HCT116 (cell line): ENCODE results near the gene RBMS1. TPM values are rescaled to one million over a fixed set of nuclear protein-coding genes. Genes with fewer than 3 reads are reported as not detected.

ENCODE experiments used
- ATAC-seq: fragments of 200-7000 bp; cut with Tn5 transposase; 2 replicates; pipeline ENCODE4 v1.9.1; 2020; ENCODE audit warnings: mild to moderate bottlenecking, moderate library complexity
- BruUV-seq: library from RNA; stranded (reverse); fragments of 400-500 nt; replicated peaks from 2 replicates; lab custom pipeline; 2021; lab: Mats Ljungman, UMichigan
- CTCF ChIA-PET: fragments of 300-600 bp; sonication (Branson Sonifier 250); formaldehyde crosslinking; loops from one replicate; lab custom pipeline; 2021; ENCODE audit warnings: antibody characterized with exemption; lab: Charles Lee
- POLR2A ChIA-PET: fragments of 300-600, 350-600 bp; sonication (Branson Sonifier 250); formaldehyde crosslinking; loops from one replicate; lab custom pipeline; 2021; ENCODE audit warnings: antibody characterized with exemption; lab: Charles Lee
- RAD21 ChIA-PET, 2 experiments: fragments of 300-600 bp; sonication (Branson Sonifier 250); formaldehyde crosslinking; loops; one replicate each; lab custom pipeline; 2023; ENCODE audit warnings: low total read pairs in 2 of 2; ENCODE audit not compliant: uncharacterized antibody in 2 of 2, unreplicated experiment in 2 of 2, low non-redundant PET in 1 of 2; lab: Charles Lee
- DNase-seq: peaks from one replicate; pipeline ENCODE4 v3.0.0-alpha.2; 2010; ENCODE audit warnings: low read depth, low spot score
- H2AFZ ChIP-seq: fragments of 200-600 bp; shearing (Covaris generic), sonication (generic); 2 replicates; pipeline ENCODE4 v1.6.1; 2017; ENCODE audit warnings: low read depth, mixed run types, mixed read lengths, antibody characterized with exemption, low read length; ENCODE audit not compliant: poor library complexity, severe bottlenecking
- H3K27ac ChIP-seq: 2 replicates; pipeline ENCODE4 v1.5.1; 2012; ENCODE audit warnings: low read depth, low read length
- H3K27me3 ChIP-seq: fragments of 200-600 bp; sonication (generic); 2 replicates; pipeline ENCODE4 v1.6.1; 2016; ENCODE audit warnings: mixed run types, low read length, mixed read lengths; ENCODE audit not compliant: insufficient read depth
- H3K36me3 ChIP-seq, 2 experiments: fragments of 200-500 bp in 1 of 2; fragments of 200-600 bp in 1 of 2; sonication (Bioruptor generic) in 1 of 2; sonication (generic) in 1 of 2; 2 replicates each; pipeline versions ENCODE4 v1.5.1 to v1.6.1; 2014 to 2016; ENCODE audit warnings: low read length in 2 of 2, inconsistent platforms in 1 of 2, mixed read lengths in 1 of 2, mixed run types in 1 of 2; ENCODE audit not compliant: insufficient read depth in 2 of 2, control insufficient read depth in 1 of 2
- H3K4me1 ChIP-seq, 2 experiments: fragments of 200-600 bp in 1 of 2; sonication (generic) in 1 of 2; 2 replicates each; pipeline versions ENCODE4 v1.5.1 to v1.6.1; 2012 to 2017; ENCODE audit warnings: low read length in 2 of 2, inconsistent platforms in 1 of 2, mild to moderate bottlenecking in 1 of 2, mixed read lengths in 1 of 2, mixed run types in 1 of 2, moderate library complexity in 1 of 2; ENCODE audit not compliant: insufficient read depth in 2 of 2, control insufficient read depth in 1 of 2
- H3K4me2 ChIP-seq: fragments of 200-600 bp; sonication (generic); 2 replicates; pipeline ENCODE4 v1.6.1; 2017; ENCODE audit warnings: mixed run types, low read length, mixed read lengths
- H3K4me3 ChIP-seq, 2 experiments: fragments of 200-600 bp in 1 of 2; sonication (generic) in 1 of 2; replicated peaks in 1 of 2; 2 replicates each; pipeline ENCODE4 v1.5.1; 2011 to 2016; ENCODE audit warnings: low read length in 2 of 2, control low read depth in 1 of 2, low read depth in 1 of 2, mild to moderate bottlenecking in 1 of 2, mixed read lengths in 1 of 2, mixed run types in 1 of 2
- H3K79me2 ChIP-seq: fragments of 200-600 bp; sonication (generic); 2 replicates; pipeline ENCODE4 v1.6.1; 2017; ENCODE audit warnings: mild to moderate bottlenecking, mixed run types, low read length, moderate library complexity, mixed read lengths; ENCODE audit not compliant: insufficient read depth
- H3K9ac ChIP-seq: fragments of 200-600 bp; sonication (generic); 2 replicates; pipeline ENCODE4 v1.6.1; 2016; ENCODE audit warnings: low read length, mixed read lengths
- H3K9me2 ChIP-seq: fragments of 200-600 bp; sonication (generic), shearing (Covaris generic); 2 replicates; pipeline ENCODE4 v1.6.1; 2017; ENCODE audit warnings: mixed run types, mild to moderate bottlenecking, moderate library complexity; ENCODE audit not compliant: insufficient read depth
- H3K9me3 ChIP-seq, 2 experiments: fragments of 200-500 bp in 1 of 2; fragments of 200-600 bp in 1 of 2; sonication (Bioruptor generic) in 1 of 2; sonication (generic) in 1 of 2; 2 replicates each; pipeline ENCODE4 v1.6.1; 2014 to 2017; ENCODE audit warnings: low read length in 2 of 2, mixed read lengths in 2 of 2, inconsistent platforms in 1 of 2, low read depth in 1 of 2, mild to moderate bottlenecking in 1 of 2, mixed run types in 1 of 2, moderate library complexity in 1 of 2; ENCODE audit not compliant: control insufficient read depth in 1 of 2, insufficient read depth in 1 of 2
- H4K20me1 ChIP-seq: fragments of 200-600 bp; sonication (generic), shearing (Covaris generic); 2 replicates; pipeline ENCODE4 v1.6.1; 2017; ENCODE audit warnings: mixed run types, mild to moderate bottlenecking, moderate library complexity; ENCODE audit not compliant: insufficient read depth
- CEBPB ChIP-seq: IDR thresholded peaks from 2 replicates; pipeline ENCODE4 v1.6.1; 2012; ENCODE audit warnings: low read depth
- CTCF ChIP-seq, 3 experiments: fragments of 200-600 bp in 1 of 3; sonication (generic) in 1 of 3; IDR thresholded peaks in 2 of 3; conservative IDR thresholded peaks in 1 of 3; 2 replicates each; pipeline ENCODE4 v1.5.1; 2012 to 2017; ENCODE audit warnings: low read depth in 2 of 3, low read length in 2 of 3, antibody characterized with exemption in 1 of 3, borderline replicate concordance in 1 of 3, control low read depth in 1 of 3, mild to moderate bottlenecking in 1 of 3, mixed read lengths in 1 of 3, mixed run types in 1 of 3, moderate library complexity in 1 of 3; ENCODE audit not compliant: insufficient read depth in 1 of 3
- ELF1 ChIP-seq: IDR thresholded peaks from 2 replicates; pipeline ENCODE4 v1.6.1; 2012; ENCODE audit warnings: low read depth, borderline replicate concordance
- EZH2 ChIP-seq: fragments of 200-600 bp; sonication (generic); IDR thresholded peaks from 2 replicates; pipeline ENCODE4 v1.6.1; 2017; ENCODE audit warnings: antibody characterized with exemption, mixed run types
- FOSL1 ChIP-seq: IDR thresholded peaks from 2 replicates; pipeline ENCODE4 v1.6.1; 2012; ENCODE audit warnings: low read depth
- POLR2AphosphoS5 ChIP-seq: IDR thresholded peaks from 2 replicates; pipeline ENCODE4 v1.6.1; 2011; ENCODE audit warnings: mild to moderate bottlenecking, low read depth, low read length, moderate library complexity
- RAD21 ChIP-seq: IDR thresholded peaks from 2 replicates; pipeline ENCODE4 v1.6.1; 2012; ENCODE audit warnings: low read depth, mild to moderate bottlenecking
- REST ChIP-seq: IDR thresholded peaks from 2 replicates; pipeline ENCODE4 v1.6.1; 2012; ENCODE audit warnings: low read depth
- SIN3A ChIP-seq: IDR thresholded peaks from 2 replicates; pipeline ENCODE4 v1.6.1; 2012; ENCODE audit warnings: low read depth
- SP1 ChIP-seq: IDR thresholded peaks from 2 replicates; pipeline ENCODE4 v1.6.1; 2012; ENCODE audit warnings: low read depth
- SRF ChIP-seq: IDR thresholded peaks from 2 replicates; pipeline ENCODE4 v1.6.1; 2012; ENCODE audit warnings: low read depth
- YY1 ChIP-seq: IDR thresholded peaks from 2 replicates; pipeline ENCODE4 v1.6.1; 2011; ENCODE audit warnings: low read length, low read depth, moderate library complexity, mild to moderate bottlenecking; ENCODE audit not compliant: insufficient replicate concordance; ENCODE audit errors: extremely low read depth
- ZFX ChIP-seq: fragments of 450-650 bp; IDR thresholded peaks from 2 replicates; pipeline ENCODE4 v1.6.1; 2017
- intact Hi-C: fragments of 100-400 bp; cut with micrococcal nuclease; formaldehyde crosslinking; loops from 2 replicates; pipeline ENCODE4 v1.10.0; 2022
- total RNA-seq: library from RNA; stranded (reverse); gene quantifications from one replicate; pipeline ENCODE4 v1.2.1, GENCODE V29; 2021; ENCODE audit not compliant: unreplicated experiment

Gene RBMS1
- total RNA-seq, 1 experiment from 2014 or later: 17.6 TPM

DNA sequence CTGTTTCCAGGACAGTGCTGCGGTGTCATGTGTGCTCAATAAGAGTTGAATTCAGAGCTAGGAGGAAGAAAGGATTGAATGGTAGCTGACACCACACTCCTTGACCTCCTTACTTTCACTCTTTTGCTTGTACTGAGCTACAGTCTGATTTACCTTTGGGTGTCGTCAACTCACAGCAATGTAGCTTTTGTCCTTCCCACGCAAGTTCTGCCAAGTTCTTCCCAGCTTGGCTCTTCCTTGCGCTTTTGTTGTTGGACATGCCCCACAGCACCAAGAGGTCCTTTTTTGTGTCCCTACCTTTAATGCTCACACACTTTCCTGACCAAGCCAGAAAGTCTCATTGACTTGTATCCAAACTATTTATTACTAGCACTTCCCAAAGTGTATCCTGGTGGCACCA is 255.2 kb downstream of the RBMS1 start:
- Histone ChIP-seq H3K4me1 (peaks cover 16 to 21% of the 10 kb centered on the region in 2 experiments), H2AFZ (no peak overlapping the region), H3K27me3 (peaks cover 5% of the 10 kb centered on the region; the same call in 1 of the 2 replicates), H4K20me1 (no peaks in the 10 kb centered on the region), H3K4me3 (no peak overlapping the region), H3K79me2 (no peaks in the 10 kb centered on the region), H3K9me3 (no peaks in the 10 kb centered on the region), H3K4me2 (no peak overlapping the region), H3K27ac (no peak overlapping the region), H3K36me3 (no peaks in the 10 kb centered on the region), H3K9me2 (no peaks in the 10 kb centered on the region), H3K9ac (no peak overlapping the region)
- ChIA-PET CTCF (no interaction called here), RAD21 (no interaction called here), POLR2A (no interaction called here)
- ATAC-seq: no peak
- TF ChIP-seq SIN3A (no peak), RAD21 (no peak), EZH2 (no peak), ZFX (no peak), CTCF (IDR thresholded peaks at IDR 0.05 in 2 of 3, conservative IDR thresholded peaks at IDR 0.05 in 1 of 3; ENCODE audit: borderline replicate concordance in 1 of 3, insufficient read depth in 1 of 3, low read depth in 2 of 3, low read length in 2 of 3) (no peak), FOSL1 (no peak), SP1 (no peak), REST (no peak), ELF1 (no peak), POLR2AphosphoS5 (no peak), CEBPB (no peak), YY1 (no peak), SRF (no peak)
- DNase-seq: no peak
- intact Hi-C loops: no loop called here
- BruUV-seq: no TSS peak
